Middle frontal gyrus (tissue), 1 donor: ENCODE data around the gene NCR3LG1.
"Not testable (repeated sequence)": the region's sequence is repeated elsewhere in the genome, so short reads cannot be mapped to it uniquely, and the experiment has no call there.

Experiments used
- DNase-seq: peaks from one replicate; pipeline ENCODE4 v3.0.0-alpha.2; 2015; ENCODE audit warnings: low spot score; ENCODE audit errors: extremely low spot score

The NCR3LG1 gene

DNA sequence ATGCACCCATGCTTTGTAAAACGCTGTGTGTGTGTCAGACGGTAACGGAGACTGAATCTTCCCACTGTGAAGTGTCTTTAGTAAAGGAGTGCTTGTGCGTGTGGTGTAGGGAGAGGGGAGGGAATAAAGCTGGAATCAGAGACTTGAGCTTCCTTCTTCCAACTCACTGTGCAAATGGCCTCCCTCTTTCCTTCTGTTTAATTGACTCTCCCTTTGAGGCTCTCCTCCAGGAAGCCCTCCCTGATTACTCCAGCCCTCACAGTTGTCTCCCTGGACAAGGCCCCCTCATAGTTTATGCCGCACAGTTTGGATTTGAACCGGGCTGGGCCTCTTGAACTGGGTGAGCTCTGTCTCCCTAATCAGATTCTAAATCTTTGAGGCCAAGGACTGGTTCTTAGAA lies 59.8 kb downstream of the NCR3LG1 start:
- DNase-seq = no peak

- DNase-seq = no peak
These were observed 61.0 kb downstream of the NCR3LG1 start for GRCh38 chr11:17412488-17413180.

- no peak for DNase-seq
These were observed 62.1 kb downstream of the NCR3LG1 start for GRCh38 chr11:17413414-17414316.

GRCh38 chr11:17414317-17414737 lies 62.7 kb downstream of the NCR3LG1 start:
- no peak for DNase-seq

- no peak for DNase-seq
These were observed 63.4 kb downstream of the NCR3LG1 start for GRCh38 chr11:17414992-17415391.

GRCh38 chr11:17415523-17416104 lies 64.0 kb downstream of the NCR3LG1 start:
- no peak for DNase-seq

DNA sequence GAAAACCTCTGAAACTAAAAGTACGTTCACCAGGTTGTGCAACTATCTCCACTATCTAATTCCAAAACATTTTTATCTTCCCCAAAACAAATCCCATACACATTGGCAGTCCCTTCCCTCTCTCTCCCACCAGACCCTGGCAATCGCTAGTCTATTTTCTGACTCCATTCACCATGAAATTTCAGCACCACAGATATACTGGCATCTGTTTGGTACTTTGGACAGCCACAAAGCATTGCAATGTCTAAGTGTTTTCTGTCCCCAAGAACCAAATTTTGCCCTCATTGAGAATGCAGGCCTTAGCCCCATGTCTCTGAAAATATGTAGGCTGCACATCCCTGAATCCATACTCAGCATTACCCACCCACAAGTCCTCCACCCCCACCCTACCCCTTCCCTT lies 64.9 kb downstream of the NCR3LG1 start:
- no peak for DNase-seq

- DNase-seq = no peak
These were observed 67.0 kb downstream of the NCR3LG1 start for GRCh38 chr11:17418444-17419081.

DNA sequence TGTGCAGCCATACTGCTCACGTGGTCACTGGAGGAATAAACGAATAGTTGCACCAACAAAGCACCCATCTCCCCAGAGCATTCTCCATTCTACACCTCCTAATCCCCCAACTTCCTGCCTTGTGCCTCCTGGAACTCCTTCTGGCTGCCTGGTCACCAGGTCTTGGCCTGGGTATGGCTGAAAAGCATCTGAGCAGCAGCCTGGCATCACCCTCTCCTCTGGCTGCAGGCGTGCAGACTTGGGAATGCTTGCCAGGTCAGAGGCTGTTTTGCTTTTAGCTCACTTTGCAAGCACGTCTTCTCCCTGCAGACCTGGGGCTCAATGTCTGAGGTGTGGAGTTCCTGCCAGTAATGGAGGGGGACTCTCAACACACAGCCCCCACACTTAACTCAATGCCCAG lies 70.2 kb downstream of the NCR3LG1 start:
- no peak for DNase-seq

- no peak for DNase-seq
These were observed 72.1 kb downstream of the NCR3LG1 start for GRCh38 chr11:17423533-17424310.

DNA sequence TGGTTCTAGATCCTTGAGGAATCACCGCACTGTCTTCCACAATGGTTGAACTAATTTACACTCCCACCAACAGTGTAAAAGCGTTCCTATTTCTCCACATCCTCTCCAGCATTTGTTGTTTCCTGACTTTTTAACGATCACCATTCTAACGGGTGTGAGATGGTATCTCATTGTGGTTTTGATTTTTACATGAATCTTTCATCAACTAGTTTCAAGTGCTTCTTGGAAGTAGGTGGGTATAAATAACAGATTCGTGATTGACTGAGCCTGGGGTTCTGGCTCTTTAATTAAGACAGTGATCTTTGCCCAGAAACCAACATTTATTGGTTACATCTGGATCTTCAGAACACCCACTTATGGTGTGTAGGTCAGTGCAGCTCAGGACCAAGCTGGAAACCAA lies 74.6 kb downstream of the NCR3LG1 start:
- not testable (repeated sequence) for DNase-seq
